ENCODE results near the gene ZNF652. TPM values are rescaled to one million over a fixed set of nuclear protein-coding genes. Genes with fewer than 3 reads are reported as not detected.

Gene ZNF652
- total RNA-seq, result 10 to 100 TPM; 42.6 to 60.0 TPM
- polyA plus RNA-seq (2013, experiment 1 of 2), result 15.5 TPM
- 19.1 TPM for polyA plus RNA-seq (2013, experiment 2 of 2)
- long read RNA-seq, experiment 1, partial matches to known transcripts, result 2 of 11 reads
- long read RNA-seq, experiment 1, other reads (novel, unspliced or antisense), result 9 of 11 reads
- long read RNA-seq, experiment 2, full-length matches to known transcripts, result 1 of 20 reads
- long read RNA-seq, experiment 2, partial matches to known transcripts, result 1 of 20 reads
- long read RNA-seq, experiment 2, other reads (novel, unspliced or antisense), result 18 of 20 reads
- long read RNA-seq, experiment 3, partial matches to known transcripts, result 1 of 5 reads
- long read RNA-seq, experiment 3, other reads (novel, unspliced or antisense), result 4 of 5 reads
- long read RNA-seq, experiment 4, partial matches to known transcripts, result 0 of 2 reads
- long read RNA-seq, experiment 4, other reads (novel, unspliced or antisense), result 2 of 2 reads

GRCh38 chr17:49361902-49362722 is at the start of gene ZNF652:
Gene ZNF652 (minus strand): TSS chr17:49362250. CDS start chr17:49317725, 44,525 bp downstream.
- WGBS, 2 experiments (ENCODE audit: insufficient coverage in 1 of 2, insufficient read length in 1 of 2), result 0 to 2% methylated on average over 17 to 93 of the region's 106 CpGs
- peaks cover 49% of the 10 kb centered on the region for H3K4me1 Mint-ChIP-seq
- H3K36me3 Mint-ChIP-seq (ENCODE audit: low read depth), result no peaks in the 10 kb centered on the region

DNA sequence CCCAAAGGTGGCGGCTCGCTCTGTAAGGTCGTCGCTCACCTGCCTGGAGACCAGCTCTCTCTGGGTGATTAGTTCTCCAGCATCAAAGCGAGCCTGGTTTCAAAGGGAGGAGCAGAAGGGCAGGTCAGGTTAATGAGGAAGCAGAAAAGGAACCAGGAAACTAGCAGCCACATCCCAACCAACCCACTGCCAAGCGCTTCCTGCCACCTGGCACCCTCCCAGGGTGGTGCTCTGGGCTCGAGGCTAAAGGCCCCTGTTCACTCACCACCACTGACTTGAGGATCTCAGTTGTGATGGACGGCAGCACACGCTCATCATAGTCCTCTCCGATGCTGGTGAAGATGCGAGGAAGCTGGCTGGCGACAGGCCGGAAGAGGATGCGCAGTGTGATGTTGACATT is 47.0 kb upstream of the ZNF652 start:
- H3K9me3 ChIP-seq (ENCODE audit: control insufficient read depth, low read length), result no peaks in the 10 kb centered on the region
- DNase-seq, result peak; percentile 29
- no peaks in the 10 kb centered on the region for H3K27me3 Mint-ChIP-seq (ENCODE audit: insufficient read depth)
- H3K4me1 ChIP-seq (ENCODE audit: control insufficient read depth, insufficient read depth, low read length), result peaks cover 2% of the 10 kb centered on the region
- H3K36me3 Mint-ChIP-seq (ENCODE audit: low read depth), result peaks cover 74% of the 10 kb centered on the region
- H3K36me3 ChIP-seq (ENCODE audit: control insufficient read depth, insufficient read depth, low read length), result peaks cover 76% of the 10 kb centered on the region
- 94 to 95% methylated on average over 10 to 14 of the region's 14 CpGs for WGBS, 2 experiments (ENCODE audit: insufficient coverage in 1 of 2, insufficient read length in 1 of 2)
- H3K9me3 Mint-ChIP-seq, result no peaks in the 10 kb centered on the region
- H3K27ac Mint-ChIP-seq, result no peak overlapping the region
- no peaks in the 10 kb centered on the region for H3K4me1 Mint-ChIP-seq
- no peaks in the 10 kb centered on the region for H3K27me3 ChIP-seq (ENCODE audit: control insufficient read depth, insufficient read depth, low read length, poor library complexity, severe bottlenecking)
- TF ChIP-seq, protein P1, sequence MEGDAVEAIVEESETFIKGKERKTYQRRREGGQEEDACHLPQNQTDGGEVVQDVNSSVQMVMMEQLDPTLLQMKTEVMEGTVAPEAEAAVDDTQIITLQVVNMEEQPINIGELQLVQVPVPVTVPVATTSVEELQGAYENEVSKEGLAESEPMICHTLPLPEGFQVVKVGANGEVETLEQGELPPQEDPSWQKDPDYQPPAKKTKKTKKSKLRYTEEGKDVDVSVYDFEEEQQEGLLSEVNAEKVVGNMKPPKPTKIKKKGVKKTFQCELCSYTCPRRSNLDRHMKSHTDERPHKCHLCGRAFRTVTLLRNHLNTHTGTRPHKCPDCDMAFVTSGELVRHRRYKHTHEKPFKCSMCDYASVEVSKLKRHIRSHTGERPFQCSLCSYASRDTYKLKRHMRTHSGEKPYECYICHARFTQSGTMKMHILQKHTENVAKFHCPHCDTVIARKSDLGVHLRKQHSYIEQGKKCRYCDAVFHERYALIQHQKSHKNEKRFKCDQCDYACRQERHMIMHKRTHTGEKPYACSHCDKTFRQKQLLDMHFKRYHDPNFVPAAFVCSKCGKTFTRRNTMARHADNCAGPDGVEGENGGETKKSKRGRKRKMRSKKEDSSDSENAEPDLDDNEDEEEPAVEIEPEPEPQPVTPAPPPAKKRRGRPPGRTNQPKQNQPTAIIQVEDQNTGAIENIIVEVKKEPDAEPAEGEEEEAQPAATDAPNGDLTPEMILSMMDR (conservative IDR thresholded peaks at IDR 0.05), result no peak
- H3K9ac ChIP-seq (ENCODE audit: extremely low read depth, low read length, poor library complexity, severe bottlenecking), result no peak overlapping the region
- H3K27ac ChIP-seq (ENCODE audit: low read depth, low read length), result no peak overlapping the region
- H3K4me3 Mint-ChIP-seq, result no peak overlapping the region
- H3K4me3 ChIP-seq (ENCODE audit: low read length), result no peak overlapping the region

More at GRCh38 chr17:49361902-49362722, at the start of gene ZNF652:
- Mint-ChIP-seq H3K4me3 (peak within 1 kb of the TSS; percentile 83), H3K27me3 (ENCODE audit: insufficient read depth) (peaks cover 2% of the 10 kb centered on the region), H3K9me3 (no peaks in the 10 kb centered on the region), H3K27ac (peak within 1 kb of the TSS; percentile 92)
- Histone ChIP-seq H3K27ac (ENCODE audit: low read depth, low read length) (peak within 1 kb of the TSS; percentile 75), H3K27me3 (ENCODE audit: control insufficient read depth, insufficient read depth, low read length, poor library complexity, severe bottlenecking) (no peaks in the 10 kb centered on the region), H3K4me1 (ENCODE audit: control insufficient read depth, insufficient read depth, low read length) (no peaks in the 10 kb centered on the region), H3K9me3 (ENCODE audit: control insufficient read depth, low read length) (no peaks in the 10 kb centered on the region), H3K36me3 (ENCODE audit: control insufficient read depth, insufficient read depth, low read length) (no peaks in the 10 kb centered on the region), H3K4me3 (ENCODE audit: low read length) (peak within 1 kb of the TSS; percentile 92), H3K9ac (ENCODE audit: extremely low read depth, low read length, poor library complexity, severe bottlenecking) (peak within 1 kb of the TSS; percentile 82)
- peak; percentile 100 for DNase-seq
- TF ChIP-seq, protein P1 (conservative IDR thresholded peaks at IDR 0.05), result no peak

DNA sequence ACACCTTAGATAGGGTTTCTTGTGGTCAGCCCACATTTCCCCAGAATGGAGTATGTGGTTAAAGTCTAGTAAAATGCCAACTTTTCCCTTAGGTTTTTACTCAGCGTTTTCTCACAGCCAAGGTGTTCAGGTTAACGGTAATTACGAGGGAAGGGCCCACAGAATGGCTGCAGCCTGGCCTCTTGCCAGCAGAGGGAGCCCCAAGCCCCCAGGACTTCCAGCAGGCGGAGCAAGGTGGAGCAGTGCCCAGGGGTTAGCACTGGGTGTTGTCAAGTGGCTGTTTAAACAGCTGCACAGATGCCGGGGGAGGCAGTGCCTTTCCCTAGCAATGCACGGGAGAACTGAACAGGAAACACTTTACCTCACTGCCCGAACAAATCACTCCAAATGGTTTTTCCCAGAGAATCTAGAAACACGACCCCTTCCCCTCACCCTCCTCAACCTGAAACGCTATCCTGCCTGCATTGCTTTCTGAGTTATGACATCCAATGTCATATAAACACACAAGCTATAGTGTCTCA is 46.0 kb upstream of the ZNF652 start:
- no peaks in the 10 kb centered on the region for H3K4me1 ChIP-seq (ENCODE audit: control insufficient read depth, insufficient read depth, low read length)
- DNase-seq, result peak; percentile 99
- no peak overlapping the region for H3K27ac Mint-ChIP-seq
- 33 to 45% methylated on average over 7 to 9 of the region's 9 CpGs for WGBS, 2 experiments (ENCODE audit: insufficient coverage in 1 of 2, insufficient read length in 1 of 2)
- H3K36me3 Mint-ChIP-seq (ENCODE audit: low read depth), result peaks cover 79% of the 10 kb centered on the region
- no peak overlapping the region for H3K4me3 ChIP-seq (ENCODE audit: low read length)
- TF ChIP-seq, protein P1 (conservative IDR thresholded peaks at IDR 0.05), result peak; percentile 99
- no peak overlapping the region for H3K4me3 Mint-ChIP-seq
- no peaks in the 10 kb centered on the region for H3K9me3 Mint-ChIP-seq
- H3K27me3 Mint-ChIP-seq (ENCODE audit: insufficient read depth), result no peaks in the 10 kb centered on the region
- no peak overlapping the region for H3K27ac ChIP-seq (ENCODE audit: low read depth, low read length)
- no peak overlapping the region for H3K9ac ChIP-seq (ENCODE audit: extremely low read depth, low read length, poor library complexity, severe bottlenecking)
- H3K4me1 Mint-ChIP-seq, result no peaks in the 10 kb centered on the region
- H3K36me3 ChIP-seq (ENCODE audit: control insufficient read depth, insufficient read depth, low read length), result peaks cover 81% of the 10 kb centered on the region
- no peaks in the 10 kb centered on the region for H3K9me3 ChIP-seq (ENCODE audit: control insufficient read depth, low read length)
- no peaks in the 10 kb centered on the region for H3K27me3 ChIP-seq (ENCODE audit: control insufficient read depth, insufficient read depth, low read length, poor library complexity, severe bottlenecking)
